NCI-H69 (cell line): ENCODE data around the gene IFIH1.
A peak's percentile ranks its signal among the peaks of the same experiment; 100 is the strongest.

ENCODE experiments used
- DNase-seq: peaks from one replicate; lab custom pipeline; 2025; lab: John Stamatoyannopoulos, UW

Gene IFIH1

DNA sequence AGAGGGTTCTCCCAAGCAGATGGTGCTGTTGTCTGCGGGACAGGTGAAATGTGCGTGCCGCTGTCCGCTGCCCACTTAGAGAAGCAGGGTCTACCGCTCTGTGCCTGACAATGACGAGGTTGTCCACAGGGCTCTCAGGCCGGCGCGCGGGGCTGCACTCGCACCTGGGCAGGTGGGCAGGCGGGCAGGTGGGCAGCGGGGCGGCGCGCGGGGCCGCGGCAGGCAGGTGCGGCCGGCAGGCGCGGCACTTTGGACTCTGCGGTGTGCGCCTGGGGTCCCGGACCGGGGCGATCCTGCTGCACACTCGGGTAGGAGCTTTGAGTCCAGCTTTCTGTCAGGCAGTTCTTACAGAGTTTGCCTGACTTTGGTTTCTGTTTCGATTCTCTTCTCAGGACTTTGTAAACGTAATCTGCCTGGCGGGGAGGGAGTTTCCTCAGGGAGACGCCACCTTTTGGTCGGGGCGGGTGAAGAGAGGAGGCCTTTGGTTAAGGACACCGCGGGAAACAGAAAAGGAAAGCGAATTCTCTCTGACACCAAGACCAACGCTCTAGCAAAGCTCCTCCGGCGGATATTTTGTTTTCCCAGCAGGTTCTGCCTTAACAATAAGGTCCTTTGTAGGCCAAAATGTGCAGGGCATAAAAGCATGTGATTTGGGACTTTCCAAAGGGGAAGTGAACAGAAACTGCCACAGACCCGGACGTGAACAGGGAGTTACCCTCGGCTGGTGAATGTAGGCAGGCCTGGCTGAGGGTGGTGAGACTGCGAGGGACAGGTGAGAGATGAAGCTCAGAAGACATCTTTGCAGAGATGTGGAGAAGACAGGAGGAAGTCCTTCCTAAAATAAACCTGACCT lies at the start of gene IFIH1:
Gene IFIH1 (minus strand): TSS at position 357 of the 853 bp plus-strand sequence. CDS start 377 bp downstream, outside the sequence.
- DNase-seq: peak; percentile 79

DNA sequence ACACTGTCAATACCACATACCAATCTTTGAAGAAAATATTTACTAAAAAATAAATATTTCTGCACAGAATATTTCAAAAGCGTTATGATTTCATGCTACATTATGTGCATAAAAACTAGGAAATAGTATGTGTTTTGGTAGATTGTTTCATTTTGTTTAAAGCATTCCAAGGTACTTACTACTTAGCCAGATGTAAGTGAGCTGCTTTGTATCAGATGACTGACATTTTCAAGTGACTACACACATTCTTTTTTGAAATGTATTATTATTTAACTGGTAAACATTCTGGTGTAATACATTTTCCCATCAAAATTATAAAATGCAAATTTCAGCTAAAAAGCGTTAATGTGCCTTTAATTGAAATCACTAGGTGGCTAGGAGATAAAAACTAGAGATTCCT lies 46.9 kb upstream of the IFIH1 start:
- DNase-seq: no peak

DNA sequence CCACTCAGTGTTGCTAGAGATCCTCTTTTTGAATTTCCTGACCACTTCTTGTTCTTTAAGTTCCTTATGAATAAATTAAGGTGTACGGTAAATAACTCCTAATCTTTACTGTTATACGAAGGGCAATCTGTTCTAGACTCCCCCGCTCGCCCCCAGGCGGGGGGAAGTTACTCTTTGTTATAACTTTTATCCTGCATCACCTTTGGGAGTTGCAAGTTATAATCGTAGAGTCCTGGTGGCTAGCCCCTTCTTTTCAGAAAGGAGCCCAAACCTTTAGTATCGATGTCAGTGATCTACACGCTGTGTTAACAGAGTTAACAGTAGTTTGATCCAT lies 26.1 kb upstream of the IFIH1 start:
- DNase-seq: no peak

DNA sequence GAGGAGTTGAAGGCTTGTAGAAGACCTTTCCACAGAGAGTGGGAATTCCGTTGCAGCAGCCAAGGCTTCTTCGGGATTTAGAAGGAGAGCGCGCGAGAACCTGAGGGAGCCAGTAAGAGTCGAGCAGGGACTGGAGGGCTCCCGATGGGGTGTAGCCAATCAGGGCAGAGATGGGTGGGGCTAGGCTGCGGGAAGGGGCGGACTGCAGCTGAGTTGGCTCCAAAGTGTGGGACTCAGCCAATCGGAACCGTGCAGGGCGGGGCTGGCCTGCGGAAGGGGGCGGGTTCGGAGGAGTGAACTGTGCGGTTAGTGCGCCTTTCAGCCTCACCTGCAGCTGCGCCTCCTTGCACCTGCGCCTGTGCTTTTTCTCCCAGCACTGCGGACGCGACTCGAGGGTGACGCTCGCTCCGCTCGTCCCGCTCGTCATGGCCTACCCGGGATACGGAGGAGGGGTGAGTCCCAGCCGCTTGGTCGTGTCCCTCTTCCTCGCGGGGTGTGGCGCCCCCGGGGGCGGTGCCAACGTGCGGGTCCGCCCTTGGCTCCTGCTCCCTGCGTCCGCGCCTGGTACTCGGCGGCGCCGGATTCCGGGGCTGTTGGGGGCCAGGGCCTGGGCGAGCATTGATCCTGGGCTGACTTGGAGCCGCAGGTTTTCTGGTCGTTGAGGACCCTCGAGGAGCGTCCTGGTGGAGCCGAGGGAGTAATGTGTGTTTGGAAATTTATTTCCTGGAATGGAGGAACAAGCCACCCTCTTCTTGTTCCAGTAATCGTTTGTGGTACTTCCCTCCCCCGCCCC lies 25.5 kb upstream of the IFIH1 start, which contains the start of gene GCA:
Gene GCA (plus strand): TSS at position 309 of the 793 bp plus-strand sequence. CDS start 117 bp downstream, at position 426.
- peak; percentile 96 for DNase-seq

DNA sequence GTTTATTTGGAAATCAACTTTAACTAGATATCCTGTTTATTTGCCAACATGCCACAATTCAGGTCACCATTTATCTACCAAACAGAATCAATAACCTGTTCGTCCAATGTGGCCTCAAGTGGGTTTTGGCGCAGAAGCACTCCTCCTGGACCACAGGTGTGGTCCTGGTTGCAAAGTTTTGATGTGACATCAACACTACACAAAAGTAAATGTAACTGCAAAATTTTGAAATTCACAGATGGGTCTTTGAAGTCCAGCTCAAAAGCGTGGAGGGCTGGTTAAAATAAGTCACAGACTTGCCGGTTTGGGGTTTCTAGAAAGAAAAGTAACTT lies 25.0 kb upstream of the IFIH1 start:
- DNase-seq: no peak

DNA sequence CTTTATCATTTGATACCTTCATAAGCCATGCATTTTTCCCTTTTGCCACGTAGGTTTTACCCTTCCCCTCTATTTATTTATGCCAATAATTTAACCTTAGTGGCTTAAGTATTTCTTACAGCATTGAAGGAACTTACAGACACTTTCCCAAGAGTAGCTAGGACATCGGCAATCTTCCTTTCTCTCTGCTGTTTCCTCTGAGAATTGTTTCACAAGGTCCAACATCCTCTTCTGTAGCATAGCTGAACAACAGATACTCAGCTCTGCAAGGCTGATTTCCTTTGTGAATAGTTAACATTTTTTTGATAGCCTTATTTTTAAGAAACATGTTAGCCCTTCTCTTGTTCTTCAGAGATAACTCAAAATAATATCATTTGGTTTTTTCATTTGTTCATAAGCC lies 24.4 kb upstream of the IFIH1 start:
- DNase-seq: no peak

DNA sequence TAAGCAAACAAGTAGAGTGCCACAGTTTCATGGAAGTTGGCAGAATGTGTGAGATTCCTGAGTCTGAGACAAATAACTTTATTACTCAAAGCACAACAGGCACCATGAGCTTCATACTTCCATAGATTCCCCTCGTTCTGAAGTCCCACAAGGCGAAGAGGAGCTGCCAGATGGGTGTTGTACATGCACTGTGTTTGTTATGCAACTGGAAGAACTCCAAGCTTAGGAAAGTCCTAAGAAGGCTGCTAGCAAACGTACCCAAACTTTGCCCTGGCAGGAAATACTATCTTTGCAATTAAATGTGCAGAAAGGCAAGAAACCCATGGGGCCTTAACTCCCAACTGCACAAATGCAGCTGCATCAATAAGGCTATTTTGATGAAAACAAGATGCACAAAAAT lies 23.8 kb upstream of the IFIH1 start:
- DNase-seq: no peak

DNA sequence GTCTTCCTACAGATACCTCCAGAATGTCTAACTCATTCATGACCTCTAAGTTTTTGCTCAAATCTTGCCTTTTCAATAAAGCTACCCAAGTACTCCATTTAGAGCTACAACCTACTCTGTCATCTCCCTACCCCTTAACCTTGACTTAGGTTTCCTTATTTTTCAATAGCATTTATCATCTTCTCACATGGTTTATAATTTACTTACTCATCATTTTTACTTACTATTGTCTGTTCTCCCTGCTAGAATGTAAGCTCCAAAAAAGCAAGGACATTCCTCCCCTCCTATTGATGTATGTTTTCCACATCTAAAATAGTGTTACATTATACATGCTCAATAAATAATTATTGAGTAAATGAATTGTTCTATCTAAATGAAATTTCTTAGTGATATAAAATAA lies 22.3 kb upstream of the IFIH1 start:
- DNase-seq: no peak

DNA sequence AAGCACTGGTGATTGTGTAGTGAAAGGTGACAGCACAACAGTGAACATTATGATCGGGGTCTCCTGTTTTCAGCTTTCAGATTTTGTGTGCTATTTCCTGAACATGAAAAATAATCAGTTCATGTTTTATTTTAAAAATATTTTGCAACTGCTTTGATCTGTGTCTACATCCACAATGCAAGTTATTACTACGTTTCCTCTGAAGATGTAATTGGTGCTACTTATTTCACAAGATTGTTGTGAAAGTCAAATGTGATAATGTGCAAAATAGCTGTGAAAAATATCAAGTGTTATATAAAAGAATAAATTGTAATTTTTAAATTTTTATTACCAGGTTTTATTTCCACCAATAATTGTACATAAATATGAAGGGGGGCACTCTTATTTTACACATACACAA lies 19.4 kb upstream of the IFIH1 start:
- DNase-seq: no peak

DNA sequence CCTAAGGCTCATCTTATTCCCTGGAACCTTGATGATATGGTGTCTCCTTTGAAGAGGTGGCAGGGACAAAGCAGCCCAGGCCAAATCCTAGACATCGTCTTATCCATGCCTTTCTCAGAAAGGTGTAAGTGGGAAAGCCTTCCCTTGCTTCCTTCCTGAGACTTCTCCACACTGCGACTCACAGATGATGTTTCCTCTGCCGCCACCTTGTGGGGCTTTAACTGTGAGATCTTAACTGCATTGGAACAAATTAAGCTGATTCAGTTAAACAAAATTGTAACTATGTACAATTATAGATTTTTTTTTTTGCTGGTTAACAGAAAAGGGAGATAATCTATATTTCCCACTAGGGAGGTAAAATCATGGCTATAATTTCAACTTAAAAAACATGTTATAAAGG lies 15.5 kb upstream of the IFIH1 start:
- peak; percentile 35 for DNase-seq

DNA sequence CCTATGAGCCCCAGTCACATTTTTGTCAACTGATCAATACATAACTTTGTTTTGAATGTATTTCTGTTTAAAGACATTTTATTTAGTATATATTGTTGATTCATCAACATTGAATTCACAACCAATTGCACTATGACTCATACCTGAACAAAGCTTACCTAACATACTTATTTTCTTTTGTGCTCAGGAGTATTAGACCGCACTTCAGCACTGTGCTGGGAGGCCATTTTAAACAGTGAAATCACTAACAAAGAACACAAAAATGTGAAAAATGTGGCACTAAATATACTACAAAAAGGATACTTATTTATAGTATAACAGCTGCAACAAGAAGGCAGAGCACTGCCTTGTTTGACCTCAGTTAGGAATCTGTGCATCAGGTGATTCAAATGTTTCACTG lies 12.4 kb upstream of the IFIH1 start:
- DNase-seq: no peak

DNA sequence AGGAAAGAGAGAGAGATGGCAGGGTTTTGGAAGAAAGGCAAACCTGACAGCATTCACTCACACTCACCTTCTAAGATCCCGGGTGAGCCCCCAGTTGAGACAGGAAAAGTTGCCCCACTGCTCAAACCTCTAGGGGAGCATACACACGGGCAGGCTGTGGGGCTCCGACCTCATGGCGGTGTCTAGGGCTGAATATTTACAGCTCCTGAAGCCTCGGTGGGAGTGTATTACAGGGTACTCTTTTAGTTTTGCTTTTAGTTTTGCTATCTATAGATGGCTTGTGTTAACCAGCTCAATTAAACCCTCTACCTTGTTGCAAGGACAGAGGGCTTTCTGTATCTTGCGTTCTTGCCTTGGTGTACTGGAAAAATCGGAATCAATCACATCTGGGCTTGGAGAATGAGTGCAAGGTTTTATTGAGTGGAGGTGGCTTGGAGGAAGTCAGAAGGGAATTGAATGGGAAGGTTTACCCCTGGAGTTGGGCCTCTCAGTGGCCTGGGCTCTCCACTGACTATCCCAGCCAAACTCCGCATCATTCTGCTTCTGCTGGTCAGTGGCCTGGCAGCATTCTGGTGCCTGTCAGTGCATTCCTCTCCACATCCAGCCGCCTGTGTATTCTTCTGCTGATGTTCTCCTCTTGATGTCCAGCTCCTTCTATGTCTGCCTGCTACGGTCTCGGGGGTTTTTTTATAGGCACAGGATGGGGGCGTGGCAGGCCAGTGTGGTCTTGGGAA lies 10.1 kb upstream of the IFIH1 start:
- DNase-seq: no peak

DNA sequence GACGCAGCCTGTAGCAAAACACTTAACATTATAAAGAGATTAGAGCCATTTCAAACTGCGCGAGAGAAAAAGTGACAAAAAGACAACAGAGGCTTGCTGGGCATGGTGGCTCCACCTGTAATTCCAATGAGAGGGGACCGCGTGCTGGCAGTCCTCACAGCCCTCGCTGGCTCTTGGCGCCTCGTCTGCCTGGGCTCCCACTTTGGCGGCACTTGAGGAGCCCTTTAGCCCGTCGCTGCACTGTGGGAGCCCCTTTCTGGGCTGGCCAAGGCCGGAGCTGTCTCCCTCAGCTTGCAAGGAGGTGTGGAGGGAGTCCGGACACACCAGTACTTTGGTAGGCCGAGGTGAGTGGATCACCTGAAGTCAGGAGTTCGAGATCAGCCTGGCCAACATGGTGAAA lies 9.3 kb upstream of the IFIH1 start:
- DNase-seq: no peak

DNA sequence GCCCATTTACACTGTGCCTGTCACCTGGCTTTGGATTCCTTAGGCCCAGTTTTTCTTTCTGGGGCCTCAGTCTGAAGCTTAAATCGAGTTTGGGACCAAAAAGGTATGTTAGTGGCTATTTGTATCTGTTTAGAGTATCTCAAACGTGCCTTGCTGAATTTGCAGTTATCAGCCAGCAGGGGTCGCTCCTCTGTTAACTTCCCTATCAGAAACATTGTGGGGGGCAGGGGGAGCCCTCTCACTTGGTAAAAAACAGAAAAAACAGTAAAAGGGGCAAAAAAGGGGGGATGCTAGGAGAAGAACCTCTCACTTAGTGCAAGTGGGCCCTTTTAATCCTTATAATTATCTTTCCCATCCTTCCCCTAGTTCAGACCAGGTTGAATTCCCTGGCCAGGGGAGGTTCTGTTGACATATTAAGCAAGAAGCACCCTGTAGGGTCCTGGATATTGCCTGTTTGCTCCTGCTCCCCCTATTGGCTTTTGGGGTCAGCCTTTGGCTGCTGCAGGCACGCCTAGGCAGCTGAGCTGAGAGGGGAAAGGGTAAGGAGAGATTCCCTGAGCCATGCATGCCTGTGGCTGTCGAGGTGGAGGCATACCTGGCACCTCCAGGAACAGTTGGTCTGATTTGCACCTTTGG lies 8.8 kb upstream of the IFIH1 start:
- no peak for DNase-seq

DNA sequence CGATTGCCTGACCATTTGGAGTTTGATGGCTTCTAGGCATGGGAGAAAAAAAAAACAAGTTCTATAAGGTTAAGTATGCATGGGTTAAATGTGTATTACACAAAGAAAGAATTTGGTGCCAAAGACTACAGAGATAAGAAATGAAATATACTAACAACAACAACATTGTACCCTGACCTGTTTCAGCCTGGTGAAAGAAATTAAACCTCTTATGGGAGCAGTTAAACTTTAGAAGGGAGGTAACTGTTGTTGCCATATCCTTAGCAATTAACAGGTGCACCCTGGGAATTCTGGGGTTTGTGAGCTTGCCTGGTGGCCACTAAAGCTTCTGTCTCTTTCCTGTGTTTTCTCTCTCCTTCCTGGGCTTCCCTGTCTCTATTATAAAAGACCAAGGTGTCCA lies 6.5 kb upstream of the IFIH1 start:
- DNase-seq: no peak

DNA sequence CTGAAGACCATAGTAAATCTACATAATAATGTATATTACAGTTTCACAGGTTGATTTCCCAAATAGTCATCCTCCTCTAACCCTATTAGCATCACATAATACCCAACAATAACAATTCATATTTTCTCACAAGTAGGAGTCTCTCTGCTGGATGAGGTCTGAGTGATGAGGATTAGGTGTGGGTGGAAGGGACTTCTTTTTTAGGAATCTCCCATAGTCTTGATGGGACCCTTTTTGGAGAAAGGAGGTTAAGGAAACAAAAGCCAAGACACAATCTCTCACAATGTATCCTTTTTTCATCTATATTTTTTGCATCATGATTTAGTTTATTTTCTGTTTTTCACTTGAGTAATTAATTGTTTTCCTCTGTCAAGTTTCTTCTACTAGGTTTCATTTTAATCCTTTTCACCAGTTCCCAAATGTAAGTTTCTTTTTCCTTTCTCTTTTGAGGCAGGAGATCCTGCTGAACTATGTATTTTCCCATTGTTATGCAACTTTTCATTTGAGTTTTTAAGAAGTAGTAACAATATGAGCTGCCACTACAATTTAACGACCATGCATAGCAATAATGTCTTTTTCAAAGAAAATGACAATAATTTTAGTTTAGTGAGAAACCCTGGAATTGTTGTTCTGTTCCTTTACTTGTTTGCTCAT lies 2.5 kb upstream of the IFIH1 start:
- no peak for DNase-seq

DNA sequence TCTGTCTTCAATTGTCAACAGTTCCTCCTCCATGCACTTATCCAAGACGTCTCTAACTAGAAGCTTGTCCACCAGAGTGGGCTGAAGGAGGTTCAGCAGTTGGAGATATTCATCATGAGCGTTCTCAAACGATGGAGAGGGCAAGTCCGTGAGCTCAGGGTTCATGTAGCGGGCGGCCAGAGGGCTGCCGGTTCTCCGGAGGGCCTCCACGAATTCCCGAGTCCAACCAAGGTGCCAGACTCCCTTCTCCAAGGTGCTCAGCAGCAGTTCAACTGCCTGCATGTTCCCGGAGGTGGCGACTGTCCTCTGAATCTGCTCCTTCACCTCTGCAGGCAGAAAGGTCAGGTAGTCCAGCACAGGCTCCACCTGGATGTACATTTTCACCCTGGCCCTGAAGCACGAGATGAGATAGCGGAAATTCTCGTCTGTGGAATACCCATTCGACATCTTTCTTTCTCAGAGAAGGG lies 590 bp downstream of the IFIH1 start:
- DNase-seq: no peak

DNA sequence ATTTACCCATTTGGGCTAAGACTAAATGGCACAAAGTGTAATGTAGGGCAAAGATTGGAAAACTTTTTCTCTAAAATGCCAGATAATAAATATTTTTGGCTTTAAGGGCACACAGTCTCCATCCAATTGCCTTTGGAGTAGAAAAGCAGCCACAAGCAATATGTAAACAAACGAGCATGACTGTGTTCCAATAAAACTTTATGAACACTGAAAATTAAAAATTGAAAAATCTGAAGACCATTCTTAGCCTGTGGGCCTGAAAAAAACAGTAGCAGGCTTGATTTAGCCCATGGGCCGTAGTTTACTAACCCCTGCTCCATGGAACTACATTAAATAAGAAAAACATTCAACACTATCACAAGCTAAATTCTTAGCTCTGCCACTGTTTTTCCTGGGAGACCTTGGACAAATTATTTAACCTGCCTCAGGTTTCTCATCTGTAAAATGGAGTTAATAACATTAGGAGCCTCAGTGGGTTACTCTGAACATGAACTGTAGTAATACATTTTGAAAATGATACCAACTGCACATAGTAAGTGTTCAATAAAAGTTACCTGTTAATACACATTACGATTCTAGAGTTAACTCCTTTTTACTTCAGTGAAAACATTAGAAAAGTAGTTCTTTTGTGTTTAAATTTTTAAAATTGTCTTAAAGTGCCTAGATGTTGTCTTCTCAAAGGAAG lies 1.3 kb downstream of the IFIH1 start:
- no peak for DNase-seq

DNA sequence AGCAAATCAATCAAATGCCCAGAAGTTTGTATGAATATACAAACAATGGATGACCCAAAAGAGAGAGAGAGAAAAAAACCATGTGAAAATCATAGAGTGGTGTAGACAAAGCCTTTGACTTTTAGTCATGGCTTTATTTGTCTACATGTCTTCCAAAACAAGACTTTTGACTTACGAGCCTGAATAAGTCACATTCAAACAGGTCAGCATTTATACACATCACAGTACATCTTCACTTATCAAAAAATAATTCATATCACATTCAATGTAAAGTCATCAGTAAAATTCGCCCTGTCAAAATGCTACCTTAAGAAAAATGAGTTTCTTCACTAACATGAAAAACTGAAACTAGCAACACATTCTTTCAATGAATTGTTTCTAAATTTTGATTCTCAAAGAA lies 1.9 kb downstream of the IFIH1 start:
- DNase-seq: no peak

DNA sequence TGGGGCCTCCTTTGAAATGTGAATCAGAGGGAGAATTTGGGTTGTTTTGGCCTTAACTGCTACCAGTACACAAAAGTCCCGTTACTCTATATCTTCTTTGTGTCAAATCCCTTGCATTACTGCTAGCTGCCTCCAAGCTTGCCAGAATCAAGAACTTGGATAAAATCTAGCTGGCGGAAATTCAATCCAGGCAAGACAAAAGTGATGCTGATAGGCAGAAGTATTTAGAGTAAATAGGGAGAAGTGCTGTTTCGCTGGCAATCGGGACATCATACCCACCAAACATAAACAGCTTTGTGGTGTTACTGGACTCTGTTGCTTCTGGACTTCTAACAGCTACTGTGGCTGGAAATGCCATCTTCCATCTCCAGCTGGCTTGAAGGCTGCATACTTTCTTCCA lies 2.5 kb downstream of the IFIH1 start:
- DNase-seq: no peak

DNA sequence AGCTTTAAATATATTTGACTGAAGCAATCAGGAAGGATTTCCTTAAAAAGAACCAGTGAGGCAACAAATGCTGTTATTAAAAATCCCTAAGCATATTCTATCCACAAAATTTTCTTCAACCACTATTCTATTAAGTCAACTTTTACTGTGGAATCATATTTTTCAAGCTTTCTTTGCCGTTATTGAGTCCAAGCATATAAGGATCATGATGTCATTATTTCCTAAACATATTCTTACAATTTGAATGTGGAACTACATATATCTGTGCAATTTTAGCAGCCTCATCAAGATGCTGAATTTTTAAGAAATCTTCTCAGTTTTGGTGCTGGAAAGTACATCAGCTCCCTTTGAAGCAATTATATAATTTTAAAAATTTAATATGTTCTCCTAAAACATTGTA lies 5.6 kb downstream of the IFIH1 start:
- DNase-seq: no peak
